ENCODE results near the gene WHRN.

The WHRN gene

GRCh38 chr9:114525513-114525912 lies 20.2 kb upstream of the WHRN start:
- H3K4me3 ChIP-seq (IDR thresholded peaks at IDR 0.05; ENCODE audit: insufficient read depth, low read depth, low read length), result no peak overlapping the region
- H3K4me1 ChIP-seq (ENCODE audit: low read depth, poor library complexity, severe bottlenecking), result peaks cover 5% of the 10 kb centered on the region
- H2AFZ ChIP-seq (ENCODE audit: low read depth), result no peak overlapping the region
- no peak overlapping the region for H3K9ac ChIP-seq
- no peaks in the 10 kb centered on the region for H3K27me3 ChIP-seq (ENCODE audit: insufficient read depth, low read depth)
- TF ChIP-seq CTCF (conservative IDR thresholded peaks at IDR 0.05; ENCODE audit: low read depth, low read length), result no peak
- H3K36me3 ChIP-seq (ENCODE audit: insufficient read depth), result no peaks in the 10 kb centered on the region
- no peak overlapping the region for H3K4me2 ChIP-seq
- H3K27ac ChIP-seq, result no peak overlapping the region
- H3K79me2 ChIP-seq (ENCODE audit: insufficient read depth, low read depth), result no peaks in the 10 kb centered on the region
- no peaks in the 10 kb centered on the region for H4K20me1 ChIP-seq (ENCODE audit: insufficient read depth)

- Histone ChIP-seq H3K4me3 (IDR thresholded peaks at IDR 0.05; ENCODE audit: insufficient read depth, low read depth, low read length) (no peak overlapping the region), H3K27me3 (ENCODE audit: insufficient read depth, low read depth) (no peaks in the 10 kb centered on the region), H3K9ac (no peak overlapping the region), H4K20me1 (ENCODE audit: insufficient read depth) (no peaks in the 10 kb centered on the region), H3K79me2 (ENCODE audit: insufficient read depth, low read depth) (no peaks in the 10 kb centered on the region), H3K27ac (no peak overlapping the region), H2AFZ (ENCODE audit: low read depth) (no peak overlapping the region), H3K4me2 (no peak overlapping the region), H3K4me1 (ENCODE audit: low read depth, poor library complexity, severe bottlenecking) (peaks cover 6% of the 10 kb centered on the region), H3K36me3 (ENCODE audit: insufficient read depth) (no peaks in the 10 kb centered on the region)
- TF ChIP-seq CTCF (conservative IDR thresholded peaks at IDR 0.05; ENCODE audit: low read depth, low read length), result no peak
Measured at GRCh38 chr9:114524247-114524681, 19.0 kb upstream of the WHRN start.

GRCh38 chr9:114522847-114523246 lies 17.6 kb upstream of the WHRN start:
- H3K27ac ChIP-seq, result no peak overlapping the region
- TF ChIP-seq CTCF (conservative IDR thresholded peaks at IDR 0.05; ENCODE audit: low read depth, low read length), result no peak
- H4K20me1 ChIP-seq (ENCODE audit: insufficient read depth), result no peaks in the 10 kb centered on the region
- H3K79me2 ChIP-seq (ENCODE audit: insufficient read depth, low read depth), result no peaks in the 10 kb centered on the region
- H3K4me1 ChIP-seq (ENCODE audit: low read depth, poor library complexity, severe bottlenecking), result peaks cover 18% of the 10 kb centered on the region
- H3K36me3 ChIP-seq (ENCODE audit: insufficient read depth), result no peaks in the 10 kb centered on the region
- H3K9ac ChIP-seq, result no peak overlapping the region
- no peak overlapping the region for H3K4me2 ChIP-seq
- H3K27me3 ChIP-seq (ENCODE audit: insufficient read depth, low read depth), result no peaks in the 10 kb centered on the region
- H3K4me3 ChIP-seq (IDR thresholded peaks at IDR 0.05; ENCODE audit: insufficient read depth, low read depth, low read length), result no peak overlapping the region
- no peak overlapping the region for H2AFZ ChIP-seq (ENCODE audit: low read depth)

GRCh38 chr9:114522286-114522685 lies 17.0 kb upstream of the WHRN start:
- Histone ChIP-seq H3K79me2 (ENCODE audit: insufficient read depth, low read depth) (no peaks in the 10 kb centered on the region), H3K9ac (no peak overlapping the region), H3K4me1 (ENCODE audit: low read depth, poor library complexity, severe bottlenecking) (peaks cover 24% of the 10 kb centered on the region), H4K20me1 (ENCODE audit: insufficient read depth) (no peaks in the 10 kb centered on the region), H3K27ac (no peak overlapping the region), H2AFZ (ENCODE audit: low read depth) (no peak overlapping the region), H3K4me2 (no peak overlapping the region), H3K27me3 (ENCODE audit: insufficient read depth, low read depth) (no peaks in the 10 kb centered on the region), H3K4me3 (IDR thresholded peaks at IDR 0.05; ENCODE audit: insufficient read depth, low read depth, low read length) (no peak overlapping the region), H3K36me3 (ENCODE audit: insufficient read depth) (no peaks in the 10 kb centered on the region)
- no peak for TF ChIP-seq CTCF (conservative IDR thresholded peaks at IDR 0.05; ENCODE audit: low read depth, low read length)
